ENCODE measurements around the gene VAV2. TPM values are rescaled to one million over a fixed set of nuclear protein-coding genes. Genes with fewer than 3 reads are reported as not detected.
"Not testable (repeated sequence)": the region's sequence is repeated elsewhere in the genome, so short reads cannot be mapped to it uniquely, and the experiment has no call there.

Gene VAV2
- total RNA-seq, 4 donors from 2014 or later = 10.3 to 20.1 (median 13.1) TPM

GRCh38 chr9:133906218-133906617 is 85.9 kb downstream of the VAV2 start:
- Histone ChIP-seq H3K4me3 (no peak overlapping the region), H3K9me3 (no peaks in the 10 kb centered on the region), H3K27ac (no peak overlapping the region), H3K4me1 (peaks cover 0 to 37% (median 7%) of the 10 kb centered on the region in 4 donors), H3K27me3 (no peaks in the 10 kb centered on the region), H3K36me3 (no peaks in the 10 kb centered on the region)
- DNase-seq (ENCODE audit: low spot score in 2 of 2) = no peak
- TF ChIP-seq POLR2A (IDR thresholded peaks at IDR 0.05) (no peak), EP300 (IDR thresholded peaks at IDR 0.05) (no peak)
- TF ChIP-seq, protein P1, sequence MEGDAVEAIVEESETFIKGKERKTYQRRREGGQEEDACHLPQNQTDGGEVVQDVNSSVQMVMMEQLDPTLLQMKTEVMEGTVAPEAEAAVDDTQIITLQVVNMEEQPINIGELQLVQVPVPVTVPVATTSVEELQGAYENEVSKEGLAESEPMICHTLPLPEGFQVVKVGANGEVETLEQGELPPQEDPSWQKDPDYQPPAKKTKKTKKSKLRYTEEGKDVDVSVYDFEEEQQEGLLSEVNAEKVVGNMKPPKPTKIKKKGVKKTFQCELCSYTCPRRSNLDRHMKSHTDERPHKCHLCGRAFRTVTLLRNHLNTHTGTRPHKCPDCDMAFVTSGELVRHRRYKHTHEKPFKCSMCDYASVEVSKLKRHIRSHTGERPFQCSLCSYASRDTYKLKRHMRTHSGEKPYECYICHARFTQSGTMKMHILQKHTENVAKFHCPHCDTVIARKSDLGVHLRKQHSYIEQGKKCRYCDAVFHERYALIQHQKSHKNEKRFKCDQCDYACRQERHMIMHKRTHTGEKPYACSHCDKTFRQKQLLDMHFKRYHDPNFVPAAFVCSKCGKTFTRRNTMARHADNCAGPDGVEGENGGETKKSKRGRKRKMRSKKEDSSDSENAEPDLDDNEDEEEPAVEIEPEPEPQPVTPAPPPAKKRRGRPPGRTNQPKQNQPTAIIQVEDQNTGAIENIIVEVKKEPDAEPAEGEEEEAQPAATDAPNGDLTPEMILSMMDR (IDR thresholded peaks at IDR 0.05) = no peak
- WGBS, 2 donors = 54 to 75% methylated on average over 4 to 13 of the region's 13 CpGs

- H3K4me3 ChIP-seq = no peak overlapping the region
- no peaks in the 10 kb centered on the region for H3K9me3 ChIP-seq
- H3K27me3 ChIP-seq = no peaks in the 10 kb centered on the region
- 87 to 96% methylated on average over 6 of the region's 6 CpGs for WGBS, 2 donors
- TF ChIP-seq, protein P1 (IDR thresholded peaks at IDR 0.05) = no peak
- TF ChIP-seq EP300 (IDR thresholded peaks at IDR 0.05) (no peak), POLR2A (IDR thresholded peaks at IDR 0.05) (no peak)
- no peak overlapping the region for H3K27ac ChIP-seq
- H3K36me3 ChIP-seq = no peaks in the 10 kb centered on the region
- DNase-seq (ENCODE audit: low spot score in 2 of 2) = no peak
- peaks cover 0 to 33% (median 7%) of the 10 kb centered on the region in 4 donors for H3K4me1 ChIP-seq
Observed at GRCh38 chr9:133905493-133905892, 86.6 kb downstream of the VAV2 start.

- Histone ChIP-seq H3K27ac (no peak overlapping the region), H3K36me3 (no peaks in the 10 kb centered on the region)
- 58 to 64% methylated on average over 25 of the region's 29 CpGs for WGBS, 2 donors
Observed at GRCh38 chr9:133904346-133905090, 87.6 kb downstream of the VAV2 start.

GRCh38 chr9:133901184-133901835 is 90.8 kb downstream of the VAV2 start:
- Histone ChIP-seq H3K27me3 (no peaks in the 10 kb centered on the region), H3K27ac (no peak overlapping the region), H3K36me3 (no peaks in the 10 kb centered on the region), H3K9me3 (no peaks in the 10 kb centered on the region), H3K4me3 (no peak overlapping the region), H3K4me1 (peaks cover 0 to 21% (median 3%) of the 10 kb centered on the region in 4 donors)
- 88 to 91% methylated on average over 14 to 18 of the region's 18 CpGs for WGBS, 2 donors
- TF ChIP-seq EP300 (IDR thresholded peaks at IDR 0.05) = no peak
- TF ChIP-seq, protein P1 (IDR thresholded peaks at IDR 0.05) = no peak
- no peak for TF ChIP-seq POLR2A (IDR thresholded peaks at IDR 0.05)
- DNase-seq (ENCODE audit: low spot score in 2 of 2) = no peak

More at GRCh38 chr9:133904346-133905090, 87.6 kb downstream of the VAV2 start:
- Histone ChIP-seq H3K9me3 (no peaks in the 10 kb centered on the region), H3K4me1 (peaks cover 0 to 33% (median 7%) of the 10 kb centered on the region in 4 donors), H3K27me3 (no peaks in the 10 kb centered on the region), H3K4me3 (no peak overlapping the region)
- DNase-seq (ENCODE audit: low spot score in 2 of 2) = no peak
- no peak for TF ChIP-seq EP300 (IDR thresholded peaks at IDR 0.05)

- Histone ChIP-seq H3K9me3 (no peaks in the 10 kb centered on the region), H3K4me3 (no peak overlapping the region), H3K27ac (no peak overlapping the region), H3K4me1 (peaks cover 0 to 15% (median 2%) of the 10 kb centered on the region in 4 donors), H3K36me3 (no peaks in the 10 kb centered on the region), H3K27me3 (no peaks in the 10 kb centered on the region)
- 42% methylated on average over 7 of the region's 7 CpGs for WGBS, 2 donors
- no peak for DNase-seq (ENCODE audit: low spot score in 2 of 2)
- TF ChIP-seq, protein P1 (IDR thresholded peaks at IDR 0.05) = no peak
- TF ChIP-seq EP300 (IDR thresholded peaks at IDR 0.05) = no peak
- no peak for TF ChIP-seq POLR2A (IDR thresholded peaks at IDR 0.05)
Observed at GRCh38 chr9:133897675-133898074, 94.4 kb downstream of the VAV2 start.

- H3K27ac ChIP-seq; H3K27me3 ChIP-seq; H3K4me3 ChIP-seq; DNase-seq (ENCODE audit: low spot score in 2 of 2); H3K36me3 ChIP-seq; H3K9me3 ChIP-seq: not testable (repeated sequence)
- H3K4me1 ChIP-seq = peaks cover 0 to 23% (median 5%) of the 10 kb centered on the region in 4 donors
- 95 to 98% methylated on average over 13 of the region's 13 CpGs for WGBS, 2 donors
Observed at GRCh38 chr9:133896007-133896406, 96.1 kb downstream of the VAV2 start.

Data from tibial nerve (tissue), 4 donors.